GM10266 (cell line): ENCODE measurements around the gene FBXW7.

Experiments used
- DNase-seq: peaks from one replicate; pipeline ENCODE4 v3.0.0; 2012; ENCODE audit errors: extremely low spot score
- TF ChIP-seq, protein P1 (sequence below): IDR thresholded peaks from 2 replicates; pipeline ENCODE4 v1.5.1; 2012; ENCODE audit warnings: mild to moderate bottlenecking, low read depth; ENCODE audit not compliant: control insufficient read depth, insufficient read depth; ENCODE audit errors: missing control alignments

The FBXW7 gene

DNA sequence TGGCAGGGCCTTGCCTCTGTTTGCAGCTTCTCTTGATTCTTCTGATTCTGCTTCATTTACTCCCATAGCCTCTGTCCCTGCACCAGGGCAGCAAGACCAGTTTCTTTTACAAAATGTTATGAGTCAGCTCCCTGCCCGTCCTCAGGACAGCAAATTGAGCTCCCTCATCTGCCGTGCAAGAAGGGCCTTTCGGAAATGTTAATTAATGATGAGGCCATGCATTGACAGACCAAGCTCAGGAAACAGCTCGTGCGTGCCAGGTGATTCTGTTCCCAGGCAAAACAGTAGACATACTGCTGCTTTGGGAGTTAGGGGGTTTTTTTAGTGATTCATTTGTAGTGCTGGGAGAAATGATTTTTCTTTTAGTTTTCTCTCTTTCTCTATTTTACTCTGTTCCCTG is 231.7 kb downstream of the FBXW7 start:
- peak; percentile 19 for DNase-seq

DNA sequence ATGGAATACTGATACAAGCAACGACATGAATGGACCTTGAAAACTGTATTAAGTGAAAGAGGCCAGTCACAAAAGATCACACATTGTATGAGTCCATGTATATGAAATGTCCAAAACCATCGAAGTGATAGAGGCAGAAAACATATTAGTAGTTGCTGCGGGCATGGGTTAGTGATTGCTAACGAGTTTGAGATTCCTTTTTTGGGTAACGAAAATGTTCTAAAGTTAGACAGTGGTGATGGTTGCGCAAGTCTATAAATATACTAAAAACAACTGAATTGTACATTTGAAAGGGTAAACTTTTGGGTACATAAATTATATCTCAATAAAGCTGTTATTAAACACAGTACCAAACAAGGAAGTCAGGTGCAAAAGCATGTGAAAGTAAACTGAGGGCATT is 234.5 kb downstream of the FBXW7 start:
- DNase-seq = no peak
- TF ChIP-seq, protein P1, sequence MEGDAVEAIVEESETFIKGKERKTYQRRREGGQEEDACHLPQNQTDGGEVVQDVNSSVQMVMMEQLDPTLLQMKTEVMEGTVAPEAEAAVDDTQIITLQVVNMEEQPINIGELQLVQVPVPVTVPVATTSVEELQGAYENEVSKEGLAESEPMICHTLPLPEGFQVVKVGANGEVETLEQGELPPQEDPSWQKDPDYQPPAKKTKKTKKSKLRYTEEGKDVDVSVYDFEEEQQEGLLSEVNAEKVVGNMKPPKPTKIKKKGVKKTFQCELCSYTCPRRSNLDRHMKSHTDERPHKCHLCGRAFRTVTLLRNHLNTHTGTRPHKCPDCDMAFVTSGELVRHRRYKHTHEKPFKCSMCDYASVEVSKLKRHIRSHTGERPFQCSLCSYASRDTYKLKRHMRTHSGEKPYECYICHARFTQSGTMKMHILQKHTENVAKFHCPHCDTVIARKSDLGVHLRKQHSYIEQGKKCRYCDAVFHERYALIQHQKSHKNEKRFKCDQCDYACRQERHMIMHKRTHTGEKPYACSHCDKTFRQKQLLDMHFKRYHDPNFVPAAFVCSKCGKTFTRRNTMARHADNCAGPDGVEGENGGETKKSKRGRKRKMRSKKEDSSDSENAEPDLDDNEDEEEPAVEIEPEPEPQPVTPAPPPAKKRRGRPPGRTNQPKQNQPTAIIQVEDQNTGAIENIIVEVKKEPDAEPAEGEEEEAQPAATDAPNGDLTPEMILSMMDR = no peak

More for the DNA sequence above, 231.7 kb downstream of the FBXW7 start:
- TF ChIP-seq, protein P1 = no peak

DNA sequence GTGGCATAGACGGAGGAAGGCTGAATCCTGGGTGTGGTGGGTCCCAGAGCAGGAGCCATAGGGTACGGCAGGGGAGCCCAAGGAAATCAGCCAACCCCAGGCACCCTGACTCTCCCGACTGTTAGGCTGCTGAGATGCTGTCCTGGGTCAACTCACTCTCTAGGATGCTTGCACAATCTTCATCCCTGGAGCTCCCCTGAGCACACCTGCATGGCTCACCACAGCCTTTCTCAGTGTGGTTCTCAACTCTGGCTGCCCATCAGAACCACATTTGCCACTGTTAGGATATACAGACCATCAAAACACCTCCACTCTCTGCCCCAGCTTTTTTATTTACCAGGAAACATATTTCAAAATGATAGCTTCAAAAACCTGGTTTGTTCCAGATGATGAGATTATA is 236.3 kb downstream of the FBXW7 start:
- TF ChIP-seq, protein P1 = no peak
- no peak for DNase-seq

DNA sequence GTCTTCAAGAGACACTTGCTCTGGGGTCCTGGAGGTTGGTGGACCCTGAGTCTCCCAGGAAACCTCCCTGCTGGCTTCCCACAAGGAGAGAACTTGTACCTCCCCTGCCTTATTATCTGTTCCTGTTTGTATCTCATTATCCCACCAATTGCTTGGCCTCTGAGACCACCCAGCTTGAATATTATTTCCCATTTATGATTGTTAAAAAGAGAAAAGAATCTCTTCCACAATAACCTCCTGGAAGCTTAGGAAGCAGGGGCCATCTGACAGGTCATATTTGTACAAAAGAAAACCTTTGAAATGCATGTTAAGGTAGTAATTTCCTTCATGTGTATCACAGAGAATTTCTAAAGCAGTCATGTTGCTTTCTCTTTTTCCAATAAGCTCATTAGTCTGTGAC is 239.5 kb downstream of the FBXW7 start:
- TF ChIP-seq, protein P1 = no peak
- no peak for DNase-seq

DNA sequence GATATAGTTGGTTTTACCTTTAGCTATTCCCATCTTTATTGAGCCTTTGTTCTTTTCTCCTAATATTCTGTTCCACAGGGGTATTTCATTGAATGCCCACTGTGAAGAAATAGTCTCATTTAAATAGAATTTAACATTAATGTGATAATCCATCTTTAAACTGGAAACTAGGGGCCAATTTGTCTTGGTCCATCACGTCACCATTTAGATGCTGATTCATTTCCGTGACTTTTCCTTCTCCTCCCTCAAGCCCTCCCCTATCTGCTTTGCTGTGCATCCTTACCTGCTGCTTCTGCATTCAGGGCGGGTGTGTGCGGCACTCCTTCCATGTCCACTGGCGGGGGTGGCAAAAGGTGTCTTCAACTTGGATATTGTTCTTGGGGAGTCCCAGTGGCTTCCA is 241.1 kb downstream of the FBXW7 start:
- DNase-seq = no peak
- TF ChIP-seq, protein P1 = no peak

DNA sequence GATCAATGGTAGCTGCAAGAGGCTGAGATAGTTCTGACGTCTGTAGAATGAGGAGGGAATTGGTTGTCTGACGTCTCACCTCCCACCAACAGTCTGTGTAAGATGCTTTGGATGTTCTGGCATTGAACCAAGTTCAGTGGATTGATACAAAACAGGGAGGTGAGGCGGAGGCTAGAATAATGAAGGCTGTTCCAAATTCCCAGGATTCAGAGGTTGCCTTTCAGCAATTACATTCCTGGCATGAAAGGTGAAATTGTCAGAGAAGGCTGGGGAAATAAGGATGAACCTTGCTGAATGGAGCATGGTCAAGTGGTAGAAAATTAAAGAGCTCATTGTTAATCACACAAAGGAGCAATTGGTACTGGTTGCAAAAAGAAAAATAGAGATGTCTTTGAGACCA is 241.6 kb downstream of the FBXW7 start:
- TF ChIP-seq, protein P1 = no peak
- DNase-seq = no peak

DNA sequence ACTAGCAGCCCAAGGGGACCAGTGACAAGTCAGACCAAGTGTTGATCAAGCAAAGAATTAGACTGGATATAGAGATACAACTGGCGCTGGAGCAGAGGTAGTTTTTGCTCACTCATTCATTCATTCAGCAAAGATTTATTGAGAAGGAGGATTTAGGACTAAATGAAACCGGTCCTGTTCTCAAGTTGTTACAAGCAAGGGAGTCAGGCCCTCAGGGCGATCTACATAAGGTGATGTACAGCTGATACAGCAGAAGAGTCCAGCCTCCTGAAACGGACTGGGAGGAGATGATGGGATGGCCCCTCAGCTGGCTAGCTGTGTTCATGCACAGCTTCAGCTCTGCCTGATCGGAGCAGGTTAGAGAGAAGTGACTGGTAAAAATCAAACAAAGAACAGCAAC is 242.4 kb downstream of the FBXW7 start:
- no peak for DNase-seq
- TF ChIP-seq, protein P1 = no peak
